VCaP (cell line): ENCODE results near the gene NAPSA.

Experiments
- H3K27ac ChIP-seq: fragments of 450-650 bp; 2 replicates; pipeline ENCODE4 v1.5.1; 2017
- TF ChIP-seq, protein P1 (sequence below): fragments of 450-650 bp; conservative IDR thresholded peaks from 2 replicates; pipeline ENCODE4 v1.5.1; 2017; ENCODE audit warnings: mild to moderate bottlenecking, moderate library complexity

NAPSA gene

DNA sequence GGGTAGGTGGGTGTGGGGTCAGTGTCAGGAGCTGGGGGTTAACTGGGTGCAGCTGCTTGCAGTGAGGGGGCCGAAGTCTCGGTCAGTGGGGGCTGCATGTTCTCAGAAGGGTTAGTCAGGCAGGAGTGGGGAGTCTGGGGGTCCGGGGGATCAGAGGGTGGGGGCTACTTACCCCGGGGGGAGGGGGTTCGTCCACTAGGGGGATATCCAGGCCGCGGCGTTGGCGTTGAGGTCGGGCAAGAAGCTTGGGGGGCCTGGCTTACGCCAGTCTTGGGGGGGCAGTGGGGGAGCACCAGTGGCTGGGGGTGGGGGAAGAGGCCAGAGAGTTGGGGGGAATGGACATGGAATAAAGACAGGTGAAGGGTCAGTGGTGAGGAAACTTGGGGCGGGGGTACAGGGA lies 45.4 kb downstream of the NAPSA start:
- no peak overlapping the region for H3K27ac ChIP-seq
- TF ChIP-seq, protein P1, sequence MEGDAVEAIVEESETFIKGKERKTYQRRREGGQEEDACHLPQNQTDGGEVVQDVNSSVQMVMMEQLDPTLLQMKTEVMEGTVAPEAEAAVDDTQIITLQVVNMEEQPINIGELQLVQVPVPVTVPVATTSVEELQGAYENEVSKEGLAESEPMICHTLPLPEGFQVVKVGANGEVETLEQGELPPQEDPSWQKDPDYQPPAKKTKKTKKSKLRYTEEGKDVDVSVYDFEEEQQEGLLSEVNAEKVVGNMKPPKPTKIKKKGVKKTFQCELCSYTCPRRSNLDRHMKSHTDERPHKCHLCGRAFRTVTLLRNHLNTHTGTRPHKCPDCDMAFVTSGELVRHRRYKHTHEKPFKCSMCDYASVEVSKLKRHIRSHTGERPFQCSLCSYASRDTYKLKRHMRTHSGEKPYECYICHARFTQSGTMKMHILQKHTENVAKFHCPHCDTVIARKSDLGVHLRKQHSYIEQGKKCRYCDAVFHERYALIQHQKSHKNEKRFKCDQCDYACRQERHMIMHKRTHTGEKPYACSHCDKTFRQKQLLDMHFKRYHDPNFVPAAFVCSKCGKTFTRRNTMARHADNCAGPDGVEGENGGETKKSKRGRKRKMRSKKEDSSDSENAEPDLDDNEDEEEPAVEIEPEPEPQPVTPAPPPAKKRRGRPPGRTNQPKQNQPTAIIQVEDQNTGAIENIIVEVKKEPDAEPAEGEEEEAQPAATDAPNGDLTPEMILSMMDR = no peak

DNA sequence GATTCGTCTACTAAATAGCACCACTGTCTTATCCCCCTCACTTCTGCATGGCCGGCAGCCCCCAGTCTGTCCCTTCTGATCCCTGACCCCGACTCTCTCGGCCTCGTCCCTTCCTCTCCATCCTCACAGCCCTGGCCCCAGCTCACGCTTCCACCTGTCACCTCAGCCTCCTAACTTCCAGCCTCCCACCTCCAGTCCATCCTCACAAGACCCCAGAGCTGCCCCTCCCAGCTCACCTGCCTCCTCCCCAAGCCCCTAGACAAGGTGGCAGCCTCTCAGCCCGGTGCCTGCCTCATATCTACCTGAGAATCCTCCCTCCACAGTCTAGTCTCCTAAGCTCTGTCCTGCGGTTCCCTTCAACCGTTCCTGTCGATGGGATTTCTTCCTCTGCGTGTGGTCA lies 46.3 kb downstream of the NAPSA start:
- H3K27ac ChIP-seq = no peak overlapping the region
- TF ChIP-seq, protein P1 = no peak

DNA sequence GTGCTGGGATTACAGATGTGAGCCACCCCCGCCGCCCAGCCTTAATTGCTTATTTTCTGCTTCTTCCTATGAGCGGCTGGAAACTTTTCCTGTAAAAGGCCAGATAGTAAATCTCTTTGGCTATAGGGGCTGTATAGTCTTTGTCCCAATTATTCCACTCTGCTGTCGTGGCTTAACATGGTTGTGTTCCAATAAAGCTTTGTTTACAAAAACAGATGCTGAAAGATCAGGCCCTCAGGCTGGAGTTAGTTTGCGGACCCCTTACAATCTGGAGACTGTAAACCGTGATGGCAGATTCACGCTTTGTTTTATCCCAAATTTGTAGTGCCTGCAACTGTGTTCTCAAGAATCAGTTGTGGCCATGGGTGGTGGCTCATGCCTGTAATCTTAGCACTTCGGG lies 47.0 kb downstream of the NAPSA start:
- TF ChIP-seq, protein P1 = no peak
- no peak overlapping the region for H3K27ac ChIP-seq

DNA sequence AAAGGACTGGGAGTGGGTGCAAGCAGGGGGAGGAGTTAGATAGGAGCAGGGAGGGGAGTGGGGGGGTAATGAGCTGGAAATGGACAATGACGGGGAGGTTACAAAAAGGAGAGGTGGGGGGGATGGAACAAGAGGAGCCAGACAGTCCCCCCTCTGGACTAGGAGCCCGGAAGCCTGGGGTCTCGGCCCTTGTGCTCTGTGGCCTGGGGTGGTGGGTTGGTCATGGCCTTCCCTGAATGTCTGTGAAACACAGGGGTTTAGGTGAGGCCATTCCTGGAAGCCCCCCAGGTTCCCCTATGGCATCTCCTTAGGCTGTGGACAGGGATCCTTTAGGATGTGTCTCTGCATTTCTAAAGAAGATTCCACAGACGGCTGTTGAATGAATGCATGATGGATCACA lies 48.3 kb downstream of the NAPSA start:
- no peak overlapping the region for H3K27ac ChIP-seq
- TF ChIP-seq, protein P1 = no peak

DNA sequence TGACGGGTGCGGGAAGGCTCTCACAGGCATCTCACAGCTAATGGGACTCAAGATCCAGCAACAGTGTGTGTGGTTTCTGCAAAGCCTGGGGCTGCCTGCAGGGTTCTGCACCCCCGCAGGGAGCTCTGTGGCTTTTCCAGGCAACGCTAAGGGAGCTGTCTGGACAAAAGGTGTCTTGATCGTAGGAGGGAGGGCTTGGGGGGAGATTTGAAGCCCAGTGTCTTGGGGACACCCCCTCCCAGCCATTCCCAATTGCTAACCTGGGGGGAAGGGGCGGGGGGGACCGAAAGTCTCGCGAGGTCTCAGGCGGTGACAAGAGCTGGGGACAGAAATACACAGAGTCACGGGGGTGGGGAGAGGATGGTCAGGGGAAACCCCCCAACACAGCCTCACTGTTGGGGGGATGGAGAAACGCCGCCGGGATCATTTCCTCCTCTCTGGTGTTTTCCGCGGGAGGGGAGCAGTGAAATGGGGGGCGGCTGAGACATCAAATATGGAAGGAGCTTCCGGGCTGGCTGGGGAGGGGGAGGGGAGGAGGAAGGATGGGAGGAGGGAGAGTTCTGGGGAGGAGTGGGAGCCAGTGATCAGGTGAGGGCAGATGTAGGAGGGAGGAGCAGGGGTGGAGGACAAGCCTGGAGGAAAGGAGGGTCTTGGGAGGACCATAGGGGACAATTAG lies 49.5 kb downstream of the NAPSA start:
- TF ChIP-seq, protein P1 = 0 out of 2 replicates have a peak, but pooled peaks have one; percentile 12
- H3K27ac ChIP-seq = no peak overlapping the region

DNA sequence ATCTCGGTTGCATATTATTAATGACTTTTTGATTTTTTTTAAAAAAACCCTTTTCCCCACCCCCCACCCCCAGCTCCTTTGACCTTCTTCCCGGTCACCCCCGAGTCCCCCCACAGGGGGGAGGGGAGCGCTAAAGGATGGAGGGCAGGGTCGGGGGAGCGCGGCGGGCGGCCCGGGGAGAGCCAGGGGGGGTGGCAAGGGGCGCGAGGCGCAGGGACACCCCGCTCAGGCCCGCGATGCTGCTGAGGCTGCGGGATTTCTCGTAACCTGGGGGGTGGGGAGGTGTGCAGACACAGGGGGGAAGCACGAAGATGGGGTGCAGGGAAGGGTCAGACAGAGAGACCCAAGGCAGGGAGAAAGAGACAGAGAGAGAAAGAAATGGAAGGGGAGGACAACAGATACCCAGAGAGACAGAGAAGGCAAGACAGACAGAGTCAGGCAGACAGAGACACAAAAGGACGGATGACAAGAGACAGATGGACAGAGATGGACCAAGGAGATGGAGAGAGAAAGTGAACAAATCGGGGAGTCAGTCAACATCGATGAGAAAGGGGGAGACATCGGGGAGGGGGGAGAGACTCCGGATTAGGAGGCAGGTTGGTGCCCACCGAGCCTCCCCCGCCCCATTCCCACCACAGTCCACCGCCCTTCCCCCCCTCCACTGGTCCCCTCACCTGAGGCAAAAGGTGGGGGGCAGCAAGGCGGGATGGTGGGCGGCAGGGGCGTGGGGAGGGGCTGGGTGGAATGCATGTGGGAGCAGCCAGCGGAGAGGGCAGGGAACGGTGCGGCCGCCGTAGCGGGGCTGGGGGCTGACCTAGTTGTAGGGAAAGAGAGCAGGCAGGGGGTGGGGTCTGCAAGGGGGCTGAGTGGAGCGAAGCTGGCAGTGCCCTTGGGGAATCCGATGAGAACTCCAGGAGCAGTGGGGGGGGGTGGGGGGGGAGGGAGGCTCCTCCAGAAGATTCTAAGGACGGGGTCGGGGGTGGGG lies 50.4 kb downstream of the NAPSA start:
- H3K27ac ChIP-seq = no peak overlapping the region
- TF ChIP-seq, protein P1 = no peak

DNA sequence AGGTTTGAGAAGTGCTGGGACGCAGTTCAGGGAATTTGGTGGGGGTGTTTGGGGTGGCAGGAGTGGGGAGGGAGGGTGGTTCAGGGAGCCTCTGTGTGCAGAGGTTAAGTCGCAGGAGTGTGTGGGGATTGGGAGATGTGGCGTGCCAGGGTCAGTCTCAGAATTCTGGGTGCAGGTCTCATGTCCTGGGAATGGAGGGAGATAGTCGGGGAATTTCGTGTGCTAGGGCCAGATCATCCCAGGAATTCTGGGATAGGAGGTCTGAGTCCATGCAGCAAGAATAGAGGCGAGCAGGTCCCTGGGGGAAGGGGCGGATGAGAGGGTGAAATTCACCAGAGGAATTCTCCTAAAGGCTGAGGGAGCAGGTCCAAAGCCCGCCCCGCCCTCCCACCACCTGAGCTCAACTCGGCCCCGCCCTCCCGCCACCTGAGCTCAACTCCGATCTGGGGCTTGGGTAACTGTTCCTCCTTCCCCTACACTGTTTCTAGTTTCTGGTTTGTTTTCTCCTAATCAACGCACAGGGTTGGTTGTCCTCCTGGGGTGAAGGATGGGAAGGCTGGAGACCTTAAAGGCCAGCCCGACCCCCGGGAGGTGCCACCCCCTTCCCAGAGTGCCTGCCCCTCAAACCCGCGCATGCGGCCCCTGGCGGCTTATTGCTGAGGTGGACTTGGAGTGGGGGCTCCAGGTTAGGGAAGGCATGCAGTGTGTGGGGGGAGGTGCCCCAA lies 51.5 kb downstream of the NAPSA start:
- no peak overlapping the region for H3K27ac ChIP-seq
- TF ChIP-seq, protein P1 = 0 out of 2 replicates have a peak, but pooled peaks have one; percentile 9
